Stimulated activated naive CD8-positive, alpha-beta T cell treated with anti-CD3 and anti-CD28 coated beads, Interleukin-15, amount 100 ng/mL, for 72 hours (primary cell): ENCODE data around the gene TSEN2.
"Not testable (repeated sequence)": the region's sequence is repeated elsewhere in the genome, so short reads cannot be mapped to it uniquely, and the experiment has no call there.

Source experiments
- ATAC-seq: fragments of 150-1000 bp; cut with Tn5 transposase; 2 replicates; pipeline ENCODE4 v1.10.0; 2021; ENCODE audit warnings: mild to moderate bottlenecking, moderate library complexity
- DNase-seq, 2 donors: peaks; one replicate each; pipeline ENCODE4 v3.0.0; 2021 to 2022
- H3K27ac Mint-ChIP-seq, 2 donors: one replicate each; pipeline ENCODE4 v1.8.0; 2022; ENCODE audit warnings: mild to moderate bottlenecking in 2 of 2, mixed read lengths in 2 of 2, moderate library complexity in 2 of 2
- H3K27me3 Mint-ChIP-seq: one replicate; pipeline ENCODE4 v1.8.0; 2022; ENCODE audit warnings: mixed read lengths
- H3K4me1 Mint-ChIP-seq: one replicate; pipeline ENCODE4 v1.8.0; 2022; ENCODE audit warnings: mild to moderate bottlenecking, mixed read lengths
- H3K4me3 Mint-ChIP-seq, 2 donors: one replicate each; pipeline ENCODE4 v1.8.0; 2022; ENCODE audit warnings: mild to moderate bottlenecking in 2 of 2, mixed read lengths in 2 of 2, moderate library complexity in 1 of 2
- H3K9me3 Mint-ChIP-seq, 2 donors: one replicate each; pipeline ENCODE4 v1.8.0; 2022; ENCODE audit warnings: mixed read lengths in 2 of 2

The TSEN2 gene

GRCh38 chr3:12447075-12447474 lies 37.2 kb upstream of the TSEN2 start:
- H3K4me1 Mint-ChIP-seq, result no peaks in the 10 kb centered on the region
- no peak for ATAC-seq
- peak overlapping the region in 1 of 2 donors; percentile 76 for H3K27ac Mint-ChIP-seq
- H3K4me3 Mint-ChIP-seq, result no peak overlapping the region
- H3K27me3 Mint-ChIP-seq, result peaks cover 10% of the 10 kb centered on the region
- DNase-seq, result no peak
- H3K9me3 Mint-ChIP-seq, result no peaks in the 10 kb centered on the region

- H3K9me3 Mint-ChIP-seq, ATAC-seq, H3K27me3 Mint-ChIP-seq, DNase-seq, H3K27ac Mint-ChIP-seq, H3K4me1 Mint-ChIP-seq, H3K4me3 Mint-ChIP-seq: not testable (repeated sequence)
Measured at GRCh38 chr3:12448404-12449202, 35.7 kb upstream of the TSEN2 start.

GRCh38 chr3:12449889-12450682 lies 34.2 kb upstream of the TSEN2 start:
- no peak overlapping the region for H3K4me3 Mint-ChIP-seq
- H3K27me3 Mint-ChIP-seq, result no peaks in the 10 kb centered on the region
- ATAC-seq, result no peak
- no peaks in the 10 kb centered on the region for H3K9me3 Mint-ChIP-seq
- no peaks in the 10 kb centered on the region for H3K4me1 Mint-ChIP-seq
- no peak overlapping the region for H3K27ac Mint-ChIP-seq
- DNase-seq, result no peak

DNA sequence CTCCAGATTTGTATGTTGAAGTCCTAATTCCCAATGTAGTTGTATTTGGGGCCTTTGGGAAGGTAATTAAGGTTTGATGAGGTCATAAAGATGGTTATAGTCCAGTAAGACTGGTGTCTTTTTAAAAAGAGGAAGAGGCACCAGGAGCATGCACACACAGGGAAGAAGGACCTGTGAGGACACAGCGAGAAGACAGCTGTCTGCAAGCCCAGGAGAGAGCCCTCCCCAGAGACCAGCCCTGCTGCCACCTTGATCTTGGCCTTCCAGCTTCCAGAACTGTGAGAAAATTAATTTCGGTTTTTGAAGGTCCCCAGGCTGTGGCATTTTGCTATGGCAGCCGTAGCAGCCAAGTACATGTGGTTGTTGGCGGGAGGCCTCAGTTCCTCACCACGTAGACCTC lies 32.8 kb upstream of the TSEN2 start:
- H3K4me1 Mint-ChIP-seq, result no peaks in the 10 kb centered on the region
- no peaks in the 10 kb centered on the region for H3K9me3 Mint-ChIP-seq
- H3K27ac Mint-ChIP-seq, result no peak overlapping the region
- DNase-seq (no peak), ATAC-seq (no peak)
- no peak overlapping the region for H3K4me3 Mint-ChIP-seq
- no peaks in the 10 kb centered on the region for H3K27me3 Mint-ChIP-seq

GRCh38 chr3:12451960-12452359 lies 32.3 kb upstream of the TSEN2 start:
- Mint-ChIP-seq H3K27ac (no peak overlapping the region), H3K4me1 (no peaks in the 10 kb centered on the region), H3K27me3 (no peaks in the 10 kb centered on the region)

DNA sequence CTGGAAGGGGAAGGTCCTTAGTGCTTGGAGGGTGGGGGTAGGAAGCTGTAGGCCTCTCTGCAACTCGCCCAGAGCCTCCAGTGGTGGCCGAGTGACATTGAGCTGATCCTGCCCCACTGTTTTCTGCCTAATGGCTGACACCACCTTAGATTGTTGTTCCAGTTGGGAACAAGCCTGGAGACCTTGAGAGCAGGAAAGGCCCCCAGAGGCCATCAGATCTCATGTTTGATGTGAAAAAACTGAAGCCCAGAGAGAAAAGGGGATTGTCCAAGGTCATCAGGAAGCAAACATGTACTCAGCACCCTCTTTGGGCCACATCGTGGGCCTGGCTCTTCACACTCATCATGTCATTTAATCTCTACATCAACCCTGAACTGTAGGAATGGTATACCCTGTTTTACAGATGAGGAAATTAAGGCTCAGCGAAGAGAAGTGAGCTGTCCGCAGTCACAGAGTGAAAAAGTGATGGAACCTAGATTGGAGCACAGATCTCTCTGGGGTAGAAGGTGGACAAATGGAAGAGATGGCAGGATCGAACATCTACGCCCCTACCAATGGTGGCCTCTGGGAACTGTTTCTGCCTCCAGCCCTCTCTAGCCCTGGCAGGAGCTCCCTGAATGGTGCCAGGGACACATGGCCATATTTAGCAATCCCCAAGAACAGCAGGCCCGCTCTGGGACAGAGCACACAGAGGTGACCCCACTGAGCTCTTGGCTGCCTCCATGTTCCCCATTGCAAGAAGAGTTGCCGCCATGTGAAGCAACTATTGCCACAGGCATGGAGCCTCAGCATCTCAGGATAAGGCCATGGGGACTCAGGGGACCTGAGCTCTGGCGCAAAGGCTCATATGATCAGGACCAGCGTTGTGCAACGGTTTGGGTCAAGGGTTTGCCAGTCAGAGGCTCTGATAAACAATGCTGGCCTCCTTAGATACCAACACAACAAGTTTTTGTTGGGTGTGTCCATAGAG lies 31.6 kb upstream of the TSEN2 start:
- Mint-ChIP-seq H3K4me1 (no peaks in the 10 kb centered on the region), H3K4me3 (no peak overlapping the region), H3K9me3 (no peaks in the 10 kb centered on the region), H3K27ac (no peak overlapping the region), H3K27me3 (no peaks in the 10 kb centered on the region)
- ATAC-seq (no peak), DNase-seq (no peak)

More at GRCh38 chr3:12451960-12452359, 32.3 kb upstream of the TSEN2 start:
- Mint-ChIP-seq H3K9me3 (no peaks in the 10 kb centered on the region), H3K4me3 (no peak overlapping the region)
- no peak for ATAC-seq
- DNase-seq, result no peak

- Mint-ChIP-seq H3K27ac (no peak overlapping the region), H3K4me3 (no peak overlapping the region), H3K27me3 (no peaks in the 10 kb centered on the region), H3K9me3 (no peaks in the 10 kb centered on the region), H3K4me1 (no peaks in the 10 kb centered on the region)
- no peak for DNase-seq
- no peak for ATAC-seq
Measured at GRCh38 chr3:12454076-12454815, 30.0 kb upstream of the TSEN2 start.

- Mint-ChIP-seq H3K27me3 (no peaks in the 10 kb centered on the region), H3K27ac (no peak overlapping the region), H3K4me1 (no peaks in the 10 kb centered on the region), H3K4me3 (no peak overlapping the region), H3K9me3 (no peaks in the 10 kb centered on the region)
- DNase-seq, result no peak
- ATAC-seq, result no peak
Measured at GRCh38 chr3:12454816-12455121, 29.5 kb upstream of the TSEN2 start.

DNA sequence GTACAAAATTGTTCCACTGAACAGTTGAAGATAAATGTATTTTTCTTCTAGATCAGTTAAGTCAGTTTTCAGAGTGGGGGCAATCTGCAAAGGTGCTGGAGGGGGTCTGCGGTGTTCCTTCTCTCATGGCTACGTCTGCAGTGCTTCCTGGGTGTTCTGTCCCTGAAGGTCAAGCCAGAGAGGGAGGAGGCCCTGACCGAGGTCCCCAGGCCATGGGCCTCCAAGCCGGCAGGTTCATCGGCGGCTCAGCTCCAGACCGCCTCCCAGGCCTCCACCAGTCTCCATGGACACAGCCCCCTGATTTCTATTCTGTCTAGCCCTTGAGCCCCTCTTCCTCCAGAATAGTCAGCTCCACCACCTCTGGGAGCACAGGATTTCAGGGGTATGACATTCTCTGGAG lies 28.5 kb upstream of the TSEN2 start:
- H3K27me3 Mint-ChIP-seq, result no peaks in the 10 kb centered on the region
- H3K9me3 Mint-ChIP-seq, result no peaks in the 10 kb centered on the region
- H3K27ac Mint-ChIP-seq, result no peak overlapping the region
- DNase-seq, result no peak
- H3K4me1 Mint-ChIP-seq, result peaks cover 2% of the 10 kb centered on the region
- H3K4me3 Mint-ChIP-seq, result no peak overlapping the region
- ATAC-seq, result no peak

DNA sequence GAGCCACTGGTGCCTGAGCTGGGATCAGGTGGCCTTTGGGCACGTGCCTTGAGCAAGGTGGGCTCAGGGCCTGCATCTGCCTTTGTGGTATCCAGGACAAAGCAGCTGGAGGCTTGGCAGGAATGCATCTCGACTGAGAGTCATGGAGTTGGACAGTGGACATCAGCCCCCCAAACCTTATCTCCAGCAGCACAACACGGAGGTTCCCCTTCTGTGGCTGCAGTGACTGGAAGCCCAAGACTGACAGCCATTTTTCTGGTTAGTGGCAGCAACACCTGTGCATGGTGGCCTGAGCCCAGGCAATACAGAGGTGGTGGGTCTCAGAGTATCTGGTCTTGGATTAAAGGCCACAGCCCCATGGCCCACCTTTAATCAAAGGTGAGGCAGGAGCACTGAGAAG lies 27.8 kb upstream of the TSEN2 start:
- no peak for ATAC-seq
- peaks cover 9% of the 10 kb centered on the region for H3K4me1 Mint-ChIP-seq
- no peak overlapping the region for H3K4me3 Mint-ChIP-seq
- no peak overlapping the region for H3K27ac Mint-ChIP-seq
- no peaks in the 10 kb centered on the region for H3K27me3 Mint-ChIP-seq
- no peak for DNase-seq
- H3K9me3 Mint-ChIP-seq, result no peaks in the 10 kb centered on the region

GRCh38 chr3:12457380-12457779 lies 26.9 kb upstream of the TSEN2 start:
- peaks cover 16% of the 10 kb centered on the region for H3K4me1 Mint-ChIP-seq
- ATAC-seq, H3K4me3 Mint-ChIP-seq, DNase-seq, H3K27me3 Mint-ChIP-seq, H3K9me3 Mint-ChIP-seq, H3K27ac Mint-ChIP-seq: not testable (repeated sequence)

DNA sequence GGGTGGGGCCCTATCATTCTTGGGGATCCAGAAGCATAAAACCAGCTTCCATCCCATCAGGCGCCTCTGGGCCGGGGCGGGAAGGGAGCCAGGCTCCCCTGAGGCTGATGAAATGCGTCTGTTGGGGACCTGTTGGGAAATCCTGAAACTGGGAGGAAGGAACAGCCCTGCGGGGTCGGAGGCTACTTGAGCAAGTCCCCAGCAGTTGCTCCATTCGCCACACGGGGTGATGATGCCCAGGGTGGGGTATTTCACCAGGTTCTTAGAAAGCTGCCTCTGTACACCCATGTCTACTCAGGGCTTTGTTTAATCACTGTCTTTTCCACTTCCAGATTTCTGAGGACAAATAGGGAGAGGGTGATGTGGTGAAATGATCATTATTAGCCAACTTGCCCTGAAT lies 25.4 kb upstream of the TSEN2 start:
- H3K4me3 Mint-ChIP-seq, result no peak overlapping the region
- no peak overlapping the region for H3K27ac Mint-ChIP-seq
- ATAC-seq, result no peak
- H3K4me1 Mint-ChIP-seq, result peaks cover 19% of the 10 kb centered on the region
- H3K27me3 Mint-ChIP-seq, result no peaks in the 10 kb centered on the region
- no peaks in the 10 kb centered on the region for H3K9me3 Mint-ChIP-seq
- no peak for DNase-seq

- Mint-ChIP-seq H3K4me3 (no peak overlapping the region), H3K27ac (no peak overlapping the region), H3K27me3 (no peaks in the 10 kb centered on the region), H3K9me3 (no peaks in the 10 kb centered on the region), H3K4me1 (peaks cover 19% of the 10 kb centered on the region)
- ATAC-seq, result no peak
- DNase-seq, result no peak
Measured at GRCh38 chr3:12460127-12460526, 24.2 kb upstream of the TSEN2 start.

- Mint-ChIP-seq H3K4me1 (peaks cover 19% of the 10 kb centered on the region), H3K4me3 (no peak overlapping the region), H3K27me3 (no peaks in the 10 kb centered on the region), H3K27ac (no peak overlapping the region), H3K9me3 (no peaks in the 10 kb centered on the region)
- DNase-seq, result no peak
- peak; percentile 34 for ATAC-seq
Measured at GRCh38 chr3:12461097-12461649, 23.1 kb upstream of the TSEN2 start.
